OCI-LY3 (cell line): ENCODE results near the gene NOS1AP.

Experiments
- EZH2phosphoT487 ChIP-seq: fragments of 200-600 bp; shearing (Covaris generic); IDR thresholded peaks from 2 replicates; pipeline ENCODE4 v1.6.1; 2018; ENCODE audit warnings: antibody characterized with exemption, mixed run types, low read depth
- TF ChIP-seq, protein P1 (sequence below): fragments of 200-600, 300-600 bp; sonication (generic); IDR thresholded peaks from 2 replicates; pipeline ENCODE4 v1.5.1; 2014; ENCODE audit warnings: antibody characterized with exemption, low read length, low read depth

GRCh38 chr1:162385702-162386101 lies 316.2 kb downstream of the NOS1AP start:
- TF ChIP-seq, protein P1, sequence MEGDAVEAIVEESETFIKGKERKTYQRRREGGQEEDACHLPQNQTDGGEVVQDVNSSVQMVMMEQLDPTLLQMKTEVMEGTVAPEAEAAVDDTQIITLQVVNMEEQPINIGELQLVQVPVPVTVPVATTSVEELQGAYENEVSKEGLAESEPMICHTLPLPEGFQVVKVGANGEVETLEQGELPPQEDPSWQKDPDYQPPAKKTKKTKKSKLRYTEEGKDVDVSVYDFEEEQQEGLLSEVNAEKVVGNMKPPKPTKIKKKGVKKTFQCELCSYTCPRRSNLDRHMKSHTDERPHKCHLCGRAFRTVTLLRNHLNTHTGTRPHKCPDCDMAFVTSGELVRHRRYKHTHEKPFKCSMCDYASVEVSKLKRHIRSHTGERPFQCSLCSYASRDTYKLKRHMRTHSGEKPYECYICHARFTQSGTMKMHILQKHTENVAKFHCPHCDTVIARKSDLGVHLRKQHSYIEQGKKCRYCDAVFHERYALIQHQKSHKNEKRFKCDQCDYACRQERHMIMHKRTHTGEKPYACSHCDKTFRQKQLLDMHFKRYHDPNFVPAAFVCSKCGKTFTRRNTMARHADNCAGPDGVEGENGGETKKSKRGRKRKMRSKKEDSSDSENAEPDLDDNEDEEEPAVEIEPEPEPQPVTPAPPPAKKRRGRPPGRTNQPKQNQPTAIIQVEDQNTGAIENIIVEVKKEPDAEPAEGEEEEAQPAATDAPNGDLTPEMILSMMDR, result no peak
- TF ChIP-seq EZH2phosphoT487, result no peak
